22Rv1 (cell line): ENCODE results near the gene CETN1.

Experiments
- H3K27ac ChIP-seq: fragments of 450-650 bp; 2 replicates; pipeline ENCODE4 v1.5.1; 2017
- CTCF ChIP-seq: fragments of 450-650 bp; IDR thresholded peaks from 2 replicates; pipeline ENCODE4 v1.5.1; 2017; ENCODE audit warnings: mild to moderate bottlenecking
- ZFX ChIP-seq: fragments of 450-650 bp; IDR thresholded peaks from 2 replicates; pipeline ENCODE4 v1.6.1; 2017; ENCODE audit warnings: antibody characterized with exemption, borderline replicate concordance

The CETN1 gene

GRCh38 chr18:580154-580553 lies at the start of gene CETN1:
TSS of gene CETN1 (plus strand) at chr18:580380. CDS start at chr18:580409, 29 bp downstream.
- no peak for TF ChIP-seq CTCF

DNA sequence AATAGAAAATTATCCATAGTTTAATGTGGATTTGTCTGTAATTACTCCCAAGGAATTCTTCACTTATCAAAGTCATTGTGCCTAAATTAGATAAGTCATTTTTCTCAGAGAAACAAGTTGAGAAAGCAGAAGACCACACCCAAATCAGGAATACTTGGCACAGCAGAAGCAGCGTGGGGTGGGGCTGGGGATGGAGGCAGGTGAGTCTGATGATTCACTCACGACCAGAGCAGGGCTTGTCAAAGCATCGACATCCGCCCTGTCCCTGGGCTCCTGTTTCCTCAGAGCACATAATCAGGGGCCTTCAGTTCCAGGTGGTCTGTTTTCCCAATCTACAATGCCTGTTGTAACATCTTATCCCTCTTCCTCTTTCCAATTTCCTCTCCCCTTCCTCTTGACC lies 48.2 kb upstream of the CETN1 start:
- no peak overlapping the region for H3K27ac ChIP-seq
- TF ChIP-seq ZFX, result no peak
- TF ChIP-seq CTCF, result no peak

More at GRCh38 chr18:580154-580553, at the start of gene CETN1:
- H3K27ac ChIP-seq, result no peak within 1 kb of the TSS

DNA sequence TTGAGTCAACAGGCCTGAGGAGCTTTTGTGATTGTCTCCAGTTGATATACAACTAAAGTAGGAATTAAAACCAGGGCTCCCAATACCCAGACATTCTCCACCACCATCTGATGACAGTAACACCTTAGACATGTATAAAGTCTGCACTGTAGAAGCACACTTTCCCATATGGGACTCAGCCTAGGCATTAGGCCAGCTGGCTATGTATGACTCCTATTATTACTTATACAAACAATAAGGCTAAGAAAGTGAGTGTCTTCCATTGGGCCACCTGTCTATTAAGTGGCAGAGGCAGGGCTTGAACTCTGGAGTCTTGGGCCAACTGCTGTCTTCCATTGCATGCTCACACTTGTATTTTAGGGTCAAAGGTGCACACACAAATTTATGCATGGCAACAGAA lies 47.5 kb upstream of the CETN1 start:
- peak overlapping the region; percentile 81; the same call in 1 of the 2 replicates for H3K27ac ChIP-seq
- no peak for TF ChIP-seq ZFX

DNA sequence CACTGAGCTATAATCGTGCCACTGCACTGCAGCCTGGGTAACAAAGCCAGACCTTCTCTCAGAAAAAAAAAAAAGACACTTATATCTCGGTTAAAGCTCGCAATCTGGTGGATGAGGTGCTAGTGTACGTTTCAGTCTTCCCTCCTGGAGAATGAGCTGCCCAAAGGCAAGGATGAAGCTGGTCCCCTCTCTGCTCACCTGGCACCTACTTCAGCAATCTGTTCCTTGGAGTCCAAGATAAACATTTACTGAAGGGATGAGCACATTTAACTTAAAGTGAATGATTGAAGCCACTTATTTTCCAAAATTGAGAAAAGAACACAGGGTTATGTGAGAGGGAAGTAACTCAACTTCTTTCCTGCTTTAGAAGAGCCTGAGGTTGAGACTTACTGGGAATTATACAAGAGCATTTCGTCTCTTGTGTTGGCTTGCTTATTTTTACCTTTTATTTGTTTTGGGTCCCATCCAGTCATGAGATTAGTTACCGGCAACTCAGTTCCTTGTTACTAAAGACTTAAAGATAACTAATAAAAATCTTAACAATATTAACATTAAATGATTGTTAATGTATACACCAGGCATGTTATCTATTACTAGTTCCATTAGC lies 46.1 kb upstream of the CETN1 start:
- TF ChIP-seq CTCF (no peak), ZFX (no peak)
- H3K27ac ChIP-seq, result peak overlapping the region; percentile 81

DNA sequence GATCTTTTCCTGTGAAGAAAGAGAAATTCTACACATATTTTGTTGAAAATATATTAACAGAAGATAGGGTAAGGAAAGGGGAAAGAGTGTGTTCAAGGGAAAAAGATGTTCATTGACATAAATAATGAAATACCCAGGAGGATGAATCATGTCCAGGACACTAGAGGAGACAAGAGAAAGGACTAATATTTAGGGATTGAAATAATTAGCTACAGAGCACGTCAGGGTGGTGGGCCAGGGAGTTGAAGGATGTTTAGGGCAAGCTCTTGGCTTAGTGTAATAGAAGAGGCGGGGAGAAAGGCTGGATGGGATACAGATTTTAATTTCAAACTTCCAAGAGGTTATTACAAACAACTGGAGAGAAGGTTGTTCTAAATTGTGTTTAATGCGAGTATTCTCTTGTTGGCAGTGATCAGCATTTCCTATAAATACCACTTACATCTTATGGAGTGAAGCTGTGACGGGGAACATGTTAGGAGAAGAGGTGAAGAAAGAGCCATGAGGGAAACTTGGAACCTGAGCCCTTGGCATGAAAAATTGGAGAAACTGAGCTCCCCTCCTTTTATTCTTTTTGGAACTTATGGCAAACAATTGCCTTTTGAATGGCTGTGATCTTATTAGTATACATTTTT lies 36.6 kb upstream of the CETN1 start:
- TF ChIP-seq CTCF (no peak), ZFX (no peak)

DNA sequence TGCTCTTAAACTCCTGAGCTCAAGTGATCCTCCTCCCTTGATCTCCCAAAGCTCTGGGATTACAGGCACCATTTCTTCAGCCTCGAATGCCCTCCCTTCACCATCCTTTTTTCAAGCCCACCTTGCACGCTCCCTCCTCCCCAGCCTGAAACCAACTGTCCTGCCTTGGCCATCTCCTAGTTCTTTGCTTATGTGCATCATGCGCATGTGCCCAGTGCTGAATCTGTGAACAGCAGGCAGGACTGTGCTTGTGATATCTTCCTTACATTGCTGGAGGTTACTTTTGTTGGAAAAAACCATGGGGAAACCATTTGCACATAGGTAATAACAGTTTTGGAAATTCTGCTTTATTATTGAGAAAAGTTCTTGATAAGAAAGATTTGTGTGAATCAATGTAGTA lies 30.2 kb upstream of the CETN1 start:
- no peak overlapping the region for H3K27ac ChIP-seq
- TF ChIP-seq ZFX (no peak), CTCF (no peak)

More for the DNA sequence above, 36.6 kb upstream of the CETN1 start:
- no peak overlapping the region for H3K27ac ChIP-seq

DNA sequence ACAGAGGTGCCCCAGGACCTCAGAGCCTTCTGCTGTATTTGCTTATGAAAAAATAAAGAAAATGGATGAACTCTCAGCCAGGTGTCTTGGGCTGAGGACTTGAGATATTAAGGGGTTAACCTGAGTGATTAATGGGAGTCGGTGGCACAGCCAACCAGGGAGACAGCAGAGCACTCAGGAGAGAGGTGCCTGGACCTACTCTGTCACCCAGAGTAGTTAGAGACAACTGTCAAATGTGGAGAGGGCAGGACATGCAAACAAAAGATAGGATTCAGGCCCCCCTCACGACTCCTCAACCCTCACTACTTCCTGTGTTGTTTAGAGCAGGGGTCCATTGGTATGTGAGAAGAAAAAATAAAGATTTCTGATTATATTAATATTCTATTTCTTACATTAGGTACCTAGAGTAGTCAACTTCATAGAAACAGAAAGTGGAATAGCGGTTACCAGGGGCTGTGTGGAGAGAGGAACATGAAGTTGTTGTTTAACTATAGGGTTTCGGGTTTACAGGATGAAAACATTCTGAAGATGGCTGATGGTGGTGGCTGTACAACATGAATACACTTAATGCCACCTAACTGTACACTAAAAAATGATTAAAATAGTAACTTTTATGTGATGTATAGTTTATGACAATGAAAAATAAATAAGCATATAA lies 28.6 kb upstream of the CETN1 start:
- H3K27ac ChIP-seq, result no peak overlapping the region
- TF ChIP-seq CTCF, result no peak
- TF ChIP-seq ZFX, result no peak
